Epithelial cell of prostate (primary cell): ENCODE measurements around the gene SMG6.
"Not testable (repeated sequence)": the region's sequence is repeated elsewhere in the genome, so short reads cannot be mapped to it uniquely, and the experiment has no call there.

Source experiments
- DNase-seq: peaks from one replicate; pipeline ENCODE4 v3.0.0-alpha.2; 2011; ENCODE audit warnings: low read depth, low spot score
- H3K27ac ChIP-seq: fragments of 450-650 bp; 2 replicates; pipeline ENCODE4 v1.5.1; 2017; ENCODE audit warnings: mild to moderate bottlenecking

SMG6 gene

GRCh38 chr17:2210726-2211125 is 92.9 kb downstream of the SMG6 start:
- no peak overlapping the region for H3K27ac ChIP-seq
- no peak for DNase-seq

DNA sequence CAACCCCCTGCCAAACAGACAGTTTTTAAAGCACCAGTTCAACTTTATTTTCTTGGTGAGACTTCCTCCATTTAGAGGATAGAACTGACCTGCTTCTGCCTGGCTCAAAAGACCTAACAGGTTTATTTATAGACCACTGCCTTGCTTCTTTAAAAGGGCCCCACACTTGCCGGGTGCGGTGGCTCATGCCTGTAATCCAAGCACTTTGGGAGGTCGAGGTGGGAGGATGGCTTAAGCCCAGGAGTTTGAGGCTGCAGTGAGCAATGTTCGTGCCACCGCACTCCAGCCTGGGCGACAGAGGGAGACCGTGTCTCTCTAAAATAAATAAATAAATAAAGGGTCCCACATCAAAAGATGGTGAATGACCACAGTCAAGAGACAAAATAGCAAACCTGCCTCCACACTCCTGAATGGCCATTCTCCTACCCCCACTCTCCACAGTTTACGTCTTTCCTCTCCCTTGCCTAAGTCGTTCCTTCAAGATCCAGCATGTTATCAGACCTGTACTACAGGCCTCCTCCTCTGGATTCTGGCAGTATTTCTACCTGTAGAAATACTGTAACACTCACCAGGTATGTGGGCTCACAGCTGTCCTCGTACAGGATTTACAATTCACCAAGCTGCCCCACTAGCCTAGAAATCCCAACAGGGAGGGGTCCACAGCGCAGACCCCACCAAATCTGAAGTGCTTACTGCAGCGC is 95.6 kb downstream of the SMG6 start:
- H3K27ac ChIP-seq: peak overlapping the region; percentile 42
- no peak for DNase-seq

GRCh38 chr17:2204393-2204792 is 99.2 kb downstream of the SMG6 start:
- H3K27ac ChIP-seq: no peak overlapping the region
- no peak for DNase-seq

DNA sequence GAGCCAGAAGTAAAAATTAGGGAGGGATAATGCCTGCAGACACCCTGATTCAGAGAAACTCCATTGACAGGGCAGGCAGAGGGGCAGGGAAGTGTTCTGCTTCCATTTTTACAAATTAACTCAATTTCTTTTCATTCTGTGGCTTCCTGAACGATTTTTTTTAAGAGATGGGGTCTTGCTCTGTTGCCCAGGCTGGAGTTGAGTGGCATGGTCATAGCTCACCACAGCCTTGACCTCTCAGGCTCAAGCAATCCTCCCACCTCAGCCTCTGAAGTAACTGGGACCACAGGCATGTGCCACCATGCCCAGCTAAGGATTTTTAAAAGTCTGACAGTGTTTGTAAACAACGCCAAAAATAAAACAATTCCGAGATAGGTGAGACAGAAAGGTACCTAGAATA is 99.8 kb downstream of the SMG6 start:
- no peak for DNase-seq
- H3K27ac ChIP-seq: no peak overlapping the region

- DNase-seq: no peak
- H3K27ac ChIP-seq: no peak overlapping the region
Measured at GRCh38 chr17:2202996-2203575, 100.5 kb downstream of the SMG6 start.

- no peak overlapping the region for H3K27ac ChIP-seq
- no peak for DNase-seq
Measured at GRCh38 chr17:2202302-2202995, 101.1 kb downstream of the SMG6 start.

- H3K27ac ChIP-seq, DNase-seq: not testable (repeated sequence)
Measured at GRCh38 chr17:2199386-2199785, 104.2 kb downstream of the SMG6 start.

DNA sequence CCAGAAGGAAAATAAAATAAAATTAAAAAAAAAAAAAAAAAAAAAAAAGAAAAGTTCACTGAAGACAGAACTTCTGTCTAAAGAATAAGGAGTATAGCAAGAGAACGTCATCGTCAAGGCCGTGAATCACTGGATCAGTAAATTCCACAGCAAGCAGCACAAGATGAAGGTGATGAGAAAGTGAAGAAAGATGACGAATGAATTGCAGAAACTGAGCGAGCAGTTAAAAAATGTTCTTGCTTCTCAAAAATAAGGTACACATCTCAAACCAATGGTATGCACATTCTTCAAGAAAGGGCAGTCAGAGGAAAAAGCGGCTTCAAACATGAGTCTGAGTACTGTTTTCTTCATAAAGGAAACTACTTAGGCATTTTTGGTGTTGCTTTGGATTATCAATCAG is 104.7 kb downstream of the SMG6 start:
- no peak for DNase-seq
- no peak overlapping the region for H3K27ac ChIP-seq

- no peak overlapping the region for H3K27ac ChIP-seq
- DNase-seq: no peak
Measured at GRCh38 chr17:2197271-2197670, 106.3 kb downstream of the SMG6 start.

GRCh38 chr17:2195729-2196128 is 107.9 kb downstream of the SMG6 start:
- H3K27ac ChIP-seq: peak overlapping the region; percentile 34
- no peak for DNase-seq

DNA sequence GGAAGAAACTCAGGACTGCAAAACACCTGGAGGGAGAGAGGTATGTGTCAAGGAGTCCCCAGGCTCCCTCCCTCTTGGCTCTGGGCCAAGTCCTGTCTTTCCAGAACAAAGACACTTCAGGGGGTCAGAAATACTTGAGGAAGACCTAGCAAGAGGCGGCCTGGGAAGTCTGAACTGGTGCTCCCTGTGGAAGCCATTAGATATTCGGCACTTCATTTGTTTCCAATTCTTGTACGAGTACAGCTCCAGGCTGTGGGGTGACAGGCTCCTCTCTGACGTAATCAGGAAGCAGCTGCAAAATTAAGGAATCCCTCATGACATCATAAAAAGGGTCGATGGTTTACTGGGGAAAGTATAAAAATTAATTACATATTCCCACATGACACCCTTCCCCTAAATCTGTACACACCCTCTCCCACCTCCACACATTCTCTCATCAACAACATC is 108.7 kb downstream of the SMG6 start:
- peak overlapping the region; percentile 34 for H3K27ac ChIP-seq
- no peak for DNase-seq

DNA sequence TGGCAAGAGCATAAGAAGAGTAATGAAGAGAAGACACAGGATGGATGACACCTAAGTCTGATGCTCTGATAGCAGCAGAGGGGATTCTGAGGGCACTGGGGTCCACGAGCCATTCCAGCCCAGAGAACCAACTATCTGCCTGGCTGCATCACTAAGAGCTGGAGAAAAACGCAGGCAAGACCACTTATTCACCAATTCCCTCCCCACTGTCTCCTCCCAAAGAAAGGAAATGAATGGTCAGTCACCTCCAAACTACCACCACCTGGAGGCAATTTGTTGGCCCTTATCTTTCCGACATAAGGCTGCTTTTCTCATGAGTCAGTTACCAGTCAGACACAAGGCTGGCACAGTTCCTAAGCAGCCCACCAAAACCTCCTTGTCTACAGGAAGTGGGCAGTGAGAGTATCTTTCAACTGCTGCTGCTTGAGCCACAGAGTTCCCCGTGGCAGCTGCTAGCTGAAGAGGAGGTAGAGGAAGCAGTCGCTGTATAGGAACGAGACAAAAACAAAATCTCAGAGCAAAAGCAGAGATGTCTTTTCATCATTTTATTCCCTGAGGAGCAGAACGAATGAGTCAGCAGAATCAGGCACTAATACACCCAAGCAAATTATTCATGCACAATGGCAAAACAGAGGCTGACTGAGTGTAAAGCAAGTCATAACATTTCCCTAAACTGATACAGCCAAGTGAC is 111.1 kb downstream of the SMG6 start:
- peak; percentile 41 for DNase-seq
- peak overlapping the region; percentile 87 for H3K27ac ChIP-seq

GRCh38 chr17:2191785-2192184 is 111.8 kb downstream of the SMG6 start:
- H3K27ac ChIP-seq: peak overlapping the region; percentile 87
- no peak for DNase-seq

DNA sequence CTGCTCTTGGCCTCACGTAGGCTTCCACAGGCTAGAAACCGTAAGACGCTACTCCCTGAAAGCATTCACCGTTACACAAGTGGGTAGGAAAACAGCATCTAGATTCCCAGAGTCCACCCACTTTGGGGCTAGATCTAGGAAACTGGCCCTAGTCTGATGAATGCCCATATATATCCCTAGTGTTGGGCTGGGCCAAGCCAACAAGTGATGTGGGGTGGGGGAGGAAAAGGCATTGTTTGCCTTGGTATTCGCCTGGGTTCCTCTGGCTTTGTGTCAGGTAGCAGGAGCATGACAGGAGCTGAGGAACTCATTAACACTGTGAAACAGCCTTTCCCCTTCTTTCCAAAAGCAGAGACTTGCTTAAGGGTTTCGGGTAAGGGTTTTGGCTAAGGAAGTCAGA is 112.4 kb downstream of the SMG6 start:
- no peak for DNase-seq
- peak overlapping the region; percentile 87 for H3K27ac ChIP-seq

DNA sequence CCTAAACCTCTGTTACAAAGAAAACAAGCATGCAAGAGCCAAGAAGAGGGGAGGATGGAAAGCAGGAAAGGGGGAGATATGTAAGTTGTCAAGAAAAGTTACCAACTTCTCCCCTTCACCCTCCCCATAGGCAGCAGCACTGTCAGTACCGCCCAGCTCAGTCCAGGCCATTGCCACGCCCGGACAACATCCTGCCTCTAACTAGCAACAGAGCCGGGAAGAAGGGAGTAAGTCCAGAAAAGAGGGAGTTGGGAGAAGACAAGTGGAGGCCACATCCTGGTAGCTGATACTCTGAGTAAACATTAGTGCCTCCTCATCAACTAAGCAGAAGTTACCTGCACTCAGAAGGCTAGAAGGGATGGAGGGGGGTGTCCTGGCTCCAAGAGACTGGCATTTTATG is 113.6 kb downstream of the SMG6 start:
- no peak for DNase-seq
- peak overlapping the region; percentile 15 for H3K27ac ChIP-seq

DNA sequence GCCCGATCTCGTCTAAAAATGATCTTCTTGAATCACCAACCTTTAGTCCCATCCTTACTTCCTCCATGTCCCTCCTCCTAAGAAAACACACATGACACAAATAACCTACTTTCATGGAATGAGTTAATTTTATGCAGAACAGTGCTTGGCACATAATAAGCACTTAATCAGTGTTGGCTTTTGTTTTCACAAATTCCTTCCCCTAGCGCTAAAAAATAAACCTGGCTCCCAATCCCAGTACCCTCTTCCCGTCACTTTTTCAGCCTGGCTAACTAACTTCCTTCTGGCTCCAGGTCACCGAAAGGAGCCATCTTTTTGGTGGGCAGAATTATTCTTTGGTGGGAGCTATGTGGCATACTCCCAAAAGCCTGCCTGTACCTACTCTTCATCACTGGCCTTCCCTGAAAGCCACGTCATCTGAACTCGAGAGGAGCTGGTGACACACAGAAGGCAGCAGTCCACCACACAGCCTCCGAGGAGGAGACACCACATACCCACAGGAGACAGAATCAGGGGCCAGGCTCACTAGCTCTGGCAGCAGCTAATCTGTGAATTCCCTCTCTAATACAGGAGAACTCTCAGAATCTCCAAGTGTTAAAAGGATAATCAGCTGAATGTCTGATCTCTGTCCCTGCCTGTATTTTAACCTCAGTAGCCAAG is 114.5 kb downstream of the SMG6 start:
- DNase-seq: no peak
- H3K27ac ChIP-seq: no peak overlapping the region

DNA sequence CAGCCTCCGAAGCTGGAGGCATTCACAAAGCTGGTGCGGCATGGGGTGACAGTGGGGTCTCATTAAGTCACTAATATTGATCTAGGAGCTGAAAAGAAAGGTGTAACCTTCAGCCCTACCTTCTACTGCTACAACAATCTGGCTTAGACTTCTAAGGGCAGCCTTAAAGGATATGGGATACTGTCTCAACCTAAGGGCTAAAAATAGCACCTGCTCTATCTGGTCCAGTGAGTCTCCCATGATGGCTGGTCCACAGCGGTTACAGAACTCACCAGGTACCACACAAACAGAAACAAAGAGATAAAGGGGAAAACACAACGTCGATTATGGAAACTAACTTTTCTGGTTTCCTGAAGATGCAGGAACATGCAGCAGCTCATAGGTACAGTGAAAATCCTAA is 115.8 kb downstream of the SMG6 start:
- DNase-seq: no peak

DNA sequence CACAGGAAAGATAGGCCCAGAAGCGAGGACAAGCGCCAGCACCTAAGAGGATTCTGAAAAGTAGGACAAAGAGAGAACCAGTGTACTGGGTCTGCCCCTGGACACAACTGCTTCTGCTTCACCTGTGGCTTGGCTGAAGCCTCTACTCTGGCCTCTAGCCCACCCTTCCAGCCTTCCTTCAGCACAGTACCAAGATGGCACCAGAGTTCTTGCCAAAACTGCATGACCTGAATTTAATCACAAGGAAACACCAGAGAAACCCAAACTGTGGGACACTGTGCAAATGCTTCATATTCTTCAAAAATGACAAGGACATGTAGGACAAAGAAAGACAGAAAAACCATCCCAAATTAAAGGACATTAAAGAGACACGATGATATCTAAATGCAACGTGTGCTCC is 116.6 kb downstream of the SMG6 start:
- no peak for DNase-seq
- H3K27ac ChIP-seq: no peak overlapping the region

More for the DNA sequence above, 115.8 kb downstream of the SMG6 start:
- H3K27ac ChIP-seq: no peak overlapping the region

- no peak for DNase-seq
- no peak overlapping the region for H3K27ac ChIP-seq
Measured at GRCh38 chr17:2184993-2185931, 118.3 kb downstream of the SMG6 start.
